Breast epithelium (tissue), 3 donors: Measurements from ENCODE around the gene PCMTD2.

Experiments
- CTCF ChIP-seq, 3 donors: fragments of 450-650 bp; IDR thresholded peaks; one replicate each; pipeline ENCODE4 v1.5.1; 2016 to 2017; ENCODE audit warnings: antibody characterized with exemption in 3 of 3, mild to moderate bottlenecking in 3 of 3, moderate library complexity in 3 of 3
- POLR2AphosphoS5 ChIP-seq, 3 donors: sonication (generic); formaldehyde crosslinking; IDR thresholded peaks; one replicate each; pipeline ENCODE4 v1.6.1; 2017; ENCODE audit warnings: antibody characterized with exemption in 3 of 3

- TF ChIP-seq POLR2AphosphoS5 (IDR thresholded peaks at IDR 0.05) (no peak), CTCF (IDR thresholded peaks at IDR 0.05) (no peak)
These were observed 18.2 kb upstream of the PCMTD2 start for GRCh38 chr20:64237316-64237715.
